ENCODE measurements around the gene VDAC2. TPM values are rescaled to one million over a fixed set of nuclear protein-coding genes. Genes with fewer than 3 reads are reported as not detected.

Gene VDAC2
- total RNA-seq, 4 donors from 2014 or later: 52.1 to 234 (median 149) TPM

DNA sequence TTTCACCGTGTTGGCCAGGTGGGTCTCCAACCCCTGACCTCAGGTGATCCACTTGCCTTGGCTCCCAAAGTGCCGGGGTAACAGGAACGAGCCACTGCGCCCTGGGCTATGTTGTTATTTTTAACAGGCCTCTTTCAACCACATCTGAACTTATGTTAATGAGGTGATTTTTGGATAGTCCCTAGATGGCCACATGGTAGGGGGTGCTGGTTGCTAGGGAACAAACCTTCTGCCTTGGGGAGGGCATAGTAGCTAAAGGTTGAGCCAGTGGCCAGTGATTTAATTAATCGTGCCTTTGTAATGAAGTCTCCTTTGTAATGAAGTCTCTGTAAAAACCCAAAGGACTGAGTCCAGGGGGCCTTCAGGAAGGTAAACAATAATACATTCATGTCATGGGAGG, 16.1 kb downstream of the VDAC2 start:
- WGBS, 2 donors (ENCODE audit: low coverage in 1 of 2): 71 to 73% methylated on average over 1 to 5 of the region's 5 CpGs
- Histone ChIP-seq H3K27me3 (no peaks in the 10 kb centered on the region), H3K4me1 (peaks cover 8 to 79% (median 33%) of the 10 kb centered on the region in 4 donors), H3K36me3 (peaks cover 0 to 46% (median 17%) of the 10 kb centered on the region in 4 donors), H3K27ac (peak overlapping the region; percentile 73 to 82 (median 80)), H3K4me3 (no peak overlapping the region), H3K9me3 (no peaks in the 10 kb centered on the region)
- in situ Hi-C loops (cut with MboI; ENCODE audit: low pct_ligation_motif_present in 1 of 4, low pct_unique_long_range_greater_than_20kb in 1 of 4, low sequenced_read_pairs in 3 of 4): loop anchor here in 3 of 4 donors (25.0 kb wide), 2 partner anchors 114 to 964 kb away; partner anchors contain the start of gene SAMD8 (in 1 of the 3)
- DNase-seq: no peak
- TF ChIP-seq POLR2AphosphoS5 (IDR thresholded peaks at IDR 0.05): no peak
- TF ChIP-seq, protein P1, sequence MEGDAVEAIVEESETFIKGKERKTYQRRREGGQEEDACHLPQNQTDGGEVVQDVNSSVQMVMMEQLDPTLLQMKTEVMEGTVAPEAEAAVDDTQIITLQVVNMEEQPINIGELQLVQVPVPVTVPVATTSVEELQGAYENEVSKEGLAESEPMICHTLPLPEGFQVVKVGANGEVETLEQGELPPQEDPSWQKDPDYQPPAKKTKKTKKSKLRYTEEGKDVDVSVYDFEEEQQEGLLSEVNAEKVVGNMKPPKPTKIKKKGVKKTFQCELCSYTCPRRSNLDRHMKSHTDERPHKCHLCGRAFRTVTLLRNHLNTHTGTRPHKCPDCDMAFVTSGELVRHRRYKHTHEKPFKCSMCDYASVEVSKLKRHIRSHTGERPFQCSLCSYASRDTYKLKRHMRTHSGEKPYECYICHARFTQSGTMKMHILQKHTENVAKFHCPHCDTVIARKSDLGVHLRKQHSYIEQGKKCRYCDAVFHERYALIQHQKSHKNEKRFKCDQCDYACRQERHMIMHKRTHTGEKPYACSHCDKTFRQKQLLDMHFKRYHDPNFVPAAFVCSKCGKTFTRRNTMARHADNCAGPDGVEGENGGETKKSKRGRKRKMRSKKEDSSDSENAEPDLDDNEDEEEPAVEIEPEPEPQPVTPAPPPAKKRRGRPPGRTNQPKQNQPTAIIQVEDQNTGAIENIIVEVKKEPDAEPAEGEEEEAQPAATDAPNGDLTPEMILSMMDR (IDR thresholded peaks at IDR 0.05): no peak
- no peak for TF ChIP-seq POLR2A (IDR thresholded peaks at IDR 0.05)
- TF ChIP-seq EP300 (IDR thresholded peaks at IDR 0.05; ENCODE audit: low read depth): no peak
- intact Hi-C loops (cut with DNase I; ENCODE audit: low total_unique reads): no loop called here

DNA sequence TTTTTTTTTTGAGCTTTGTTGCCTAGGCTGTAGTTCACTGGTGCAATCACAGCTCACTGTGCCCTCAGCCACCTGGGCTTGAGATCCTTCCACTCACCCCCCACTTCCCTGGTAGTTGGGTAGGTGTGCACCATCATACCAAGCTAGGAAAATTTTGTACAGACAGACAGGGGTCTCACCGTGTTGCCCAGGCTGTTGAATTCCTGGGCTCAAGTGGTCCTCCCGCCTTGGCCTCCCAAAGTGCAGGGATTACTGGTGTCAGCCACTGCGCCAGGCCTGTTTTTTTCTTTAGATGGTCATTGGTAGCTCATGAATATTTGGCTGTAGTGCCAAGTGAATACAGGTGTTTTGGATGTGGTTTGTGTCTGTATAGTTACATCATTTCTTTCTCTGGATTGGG, 17.7 kb downstream of the VDAC2 start:
- H3K27ac ChIP-seq: peak overlapping the region in 3 of 4 donors; percentile 21 to 79 (median 22)
- no peaks in the 10 kb centered on the region for H3K9me3 ChIP-seq
- H3K27me3 ChIP-seq: no peaks in the 10 kb centered on the region
- WGBS, 2 donors (ENCODE audit: low coverage in 1 of 2): 86 to 100% methylated on average over 2 to 3 of the region's 3 CpGs
- H3K4me1 ChIP-seq: peaks cover 10 to 70% (median 33%) of the 10 kb centered on the region in 4 donors
- in situ Hi-C loops (cut with MboI; ENCODE audit: low pct_ligation_motif_present in 1 of 4, low pct_unique_long_range_greater_than_20kb in 1 of 4, low sequenced_read_pairs in 3 of 4) (loop anchor here in 3 of 4 donors (25.0 kb wide), 2 partner anchors 116 to 966 kb away; partner anchors contain the start of gene SAMD8 (in 1 of the 3)), intact Hi-C loops (cut with DNase I; ENCODE audit: low total_unique reads) (no loop called here)
- TF ChIP-seq EP300 (IDR thresholded peaks at IDR 0.05; ENCODE audit: low read depth): no peak
- TF ChIP-seq, protein P1 (IDR thresholded peaks at IDR 0.05): no peak
- TF ChIP-seq POLR2AphosphoS5 (IDR thresholded peaks at IDR 0.05): no peak
- TF ChIP-seq POLR2A (IDR thresholded peaks at IDR 0.05): no peak
- H3K4me3 ChIP-seq: no peak overlapping the region
- peaks cover 0 to 37% (median 14%) of the 10 kb centered on the region in 4 donors for H3K36me3 ChIP-seq
- DNase-seq: no peak

DNA sequence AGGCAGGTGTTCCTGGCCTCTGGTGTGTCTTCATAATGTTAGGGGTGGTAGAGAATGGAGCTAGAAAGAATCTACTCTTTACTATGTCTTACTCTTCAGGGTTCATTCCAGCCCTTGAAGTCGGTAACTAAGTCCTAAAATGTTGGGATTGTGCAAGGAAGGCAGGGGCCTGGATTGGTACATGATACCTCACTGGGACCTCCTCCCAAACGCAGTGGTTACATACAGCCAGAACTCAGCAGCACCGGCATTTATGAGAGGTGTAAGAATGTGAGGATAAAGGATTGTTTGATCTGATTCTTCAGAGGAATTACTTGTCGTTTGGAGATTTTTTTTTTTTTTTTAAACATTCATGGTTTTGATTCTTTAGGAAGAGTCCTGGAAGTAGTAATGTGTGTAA, 18.2 kb downstream of the VDAC2 start:
- Histone ChIP-seq H3K4me3 (no peak overlapping the region), H3K9me3 (no peaks in the 10 kb centered on the region), H3K27me3 (no peaks in the 10 kb centered on the region), H3K27ac (peak overlapping the region in 3 of 4 donors; percentile 21 to 79 (median 22)), H3K36me3 (peaks cover 0 to 33% (median 11%) of the 10 kb centered on the region in 4 donors), H3K4me1 (peaks cover 16 to 68% (median 32%) of the 10 kb centered on the region in 4 donors)
- WGBS, 2 donors (ENCODE audit: low coverage in 1 of 2): 39 to 56% methylated on average over 3 to 4 of the region's 4 CpGs
- intact Hi-C loops (cut with DNase I; ENCODE audit: low total_unique reads): no loop called here
- in situ Hi-C loops (cut with MboI; ENCODE audit: low pct_ligation_motif_present in 1 of 4, low pct_unique_long_range_greater_than_20kb in 1 of 4, low sequenced_read_pairs in 3 of 4): loop anchor here in 3 of 4 donors (25.0 kb wide), 2 partner anchors 117 to 967 kb away; partner anchors contain the start of gene SAMD8 (in 1 of the 3)
- DNase-seq: no peak
- TF ChIP-seq POLR2AphosphoS5 (IDR thresholded peaks at IDR 0.05) (no peak), POLR2A (IDR thresholded peaks at IDR 0.05) (no peak), EP300 (IDR thresholded peaks at IDR 0.05; ENCODE audit: low read depth) (no peak)
- TF ChIP-seq, protein P1 (IDR thresholded peaks at IDR 0.05): no peak

DNA sequence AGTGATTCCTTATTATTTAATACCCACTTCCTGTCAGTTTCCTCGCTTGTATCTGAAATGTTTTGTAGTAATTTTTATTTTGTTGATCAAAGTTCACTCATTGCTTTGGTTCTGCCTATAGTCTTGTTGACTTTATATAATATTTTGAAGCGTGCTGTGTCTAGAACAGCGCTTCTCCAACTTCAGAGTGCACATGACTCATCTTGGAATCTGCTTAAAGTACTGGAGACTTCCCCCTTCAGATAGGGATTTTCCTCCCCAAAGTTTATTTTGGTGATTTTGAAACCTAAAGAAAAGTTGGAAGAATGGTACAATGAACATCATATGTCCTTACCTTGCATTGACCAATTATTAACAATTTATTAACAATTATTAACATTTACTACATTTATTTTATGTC, 19.4 kb downstream of the VDAC2 start:
- 52 to 54% methylated on average over 3 of the region's 3 CpGs for WGBS, 2 donors (ENCODE audit: low coverage in 1 of 2)
- in situ Hi-C loops (cut with MboI; ENCODE audit: low pct_ligation_motif_present in 1 of 4, low pct_unique_long_range_greater_than_20kb in 1 of 4, low sequenced_read_pairs in 3 of 4) (loop anchor here (10.0 to 25.0 kb wide), 4 partner anchors 115 to 968 kb away; partner anchors contain the start of gene SAMD8 (in 4 of the 4)), intact Hi-C loops (cut with DNase I; ENCODE audit: low total_unique reads) (loop anchor here (5.0 to 10.0 kb wide), 3 partner anchors 118 to 965 kb away; partner anchors contain the start of genes KAT6B and SAMD8)
- Histone ChIP-seq H3K4me1 (peaks cover 15 to 65% (median 31%) of the 10 kb centered on the region in 4 donors), H3K9me3 (no peaks in the 10 kb centered on the region), H3K27me3 (no peaks in the 10 kb centered on the region), H3K4me3 (no peak overlapping the region), H3K36me3 (peaks cover 0 to 21% (median 10%) of the 10 kb centered on the region in 4 donors), H3K27ac (peak overlapping the region in 3 of 4 donors; percentile 21 to 60 (median 44))
- TF ChIP-seq POLR2A (IDR thresholded peaks at IDR 0.05): no peak
- TF ChIP-seq POLR2AphosphoS5 (IDR thresholded peaks at IDR 0.05): no peak
- TF ChIP-seq, protein P1 (IDR thresholded peaks at IDR 0.05): no peak
- no peak for DNase-seq
